GM19035 (cell line): Measurements from ENCODE around the gene ZNF618.

Experiments used
- ATAC-seq: cut with Tn5 transposase; IDR thresholded peaks from one replicate; pipeline ENCODE4 v1.9.1; 2021; ENCODE audit not compliant: unreplicated experiment

ZNF618 gene

DNA sequence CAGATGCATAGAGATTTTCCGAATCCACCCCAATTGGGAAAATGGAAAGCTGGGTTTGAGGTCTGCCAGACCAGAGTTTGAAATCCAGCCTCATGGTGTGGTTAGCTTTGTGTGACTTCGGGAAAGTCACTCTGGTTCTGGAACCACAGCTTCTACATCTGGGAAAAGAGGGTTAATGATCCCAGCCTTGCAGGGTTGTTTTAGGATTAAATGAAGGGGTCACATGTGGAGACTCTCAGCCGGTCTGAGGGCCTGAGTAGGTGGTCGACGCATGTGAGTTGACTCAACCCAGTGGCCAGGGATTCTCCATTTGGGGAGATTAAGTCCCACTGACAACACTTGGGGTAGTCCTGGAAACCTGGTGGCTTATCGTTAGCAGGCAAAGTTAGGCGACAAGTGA, 6.1 kb downstream of the ZNF618 start:
- ATAC-seq, result no peak

DNA sequence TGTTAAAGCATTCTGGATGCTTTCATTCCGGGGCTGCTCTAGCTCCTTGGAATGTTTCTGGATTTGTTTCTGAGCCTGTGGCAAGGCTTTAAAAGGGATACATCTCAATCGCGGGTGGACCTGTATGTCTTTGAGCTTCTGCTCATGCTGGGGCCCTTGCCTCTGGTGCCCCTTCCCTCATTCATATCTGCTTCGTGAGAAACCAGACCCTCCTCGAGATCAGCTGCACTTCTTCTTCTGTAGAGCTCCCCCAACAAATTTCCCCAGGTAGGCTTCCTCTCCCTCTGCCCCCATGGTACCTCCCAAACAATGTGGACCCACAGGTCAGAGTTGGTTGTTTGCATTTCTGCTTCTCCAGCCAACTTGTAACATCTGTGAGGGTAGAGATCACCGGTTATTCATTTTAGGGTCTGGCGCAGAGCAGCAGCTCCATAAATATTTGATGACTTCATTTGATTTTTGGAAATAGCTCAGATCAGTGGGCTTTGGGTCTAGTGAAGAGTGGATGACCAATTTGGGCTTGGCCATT, 6.6 kb downstream of the ZNF618 start:
- ATAC-seq, result no peak

GRCh38 chr9:113885183-113886025, 9.3 kb downstream of the ZNF618 start:
- ATAC-seq, result no peak

DNA sequence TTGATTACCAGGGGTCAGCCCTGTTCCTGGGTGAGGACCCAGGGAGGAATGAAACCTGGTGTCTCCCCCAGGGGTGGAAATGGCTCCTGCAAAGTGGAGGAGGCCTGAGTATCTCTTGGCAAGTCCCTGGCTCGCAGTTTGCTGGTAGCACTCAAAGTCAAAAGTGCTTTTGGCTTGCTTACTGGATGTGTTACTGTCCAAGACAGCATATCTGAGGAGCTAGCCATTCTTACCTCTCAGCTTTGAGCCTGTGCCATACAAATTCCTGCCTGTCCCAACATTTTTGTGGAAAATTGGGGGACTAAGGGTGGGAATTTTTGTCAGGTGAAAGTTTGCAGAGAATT, 9.9 kb downstream of the ZNF618 start:
- no peak for ATAC-seq

DNA sequence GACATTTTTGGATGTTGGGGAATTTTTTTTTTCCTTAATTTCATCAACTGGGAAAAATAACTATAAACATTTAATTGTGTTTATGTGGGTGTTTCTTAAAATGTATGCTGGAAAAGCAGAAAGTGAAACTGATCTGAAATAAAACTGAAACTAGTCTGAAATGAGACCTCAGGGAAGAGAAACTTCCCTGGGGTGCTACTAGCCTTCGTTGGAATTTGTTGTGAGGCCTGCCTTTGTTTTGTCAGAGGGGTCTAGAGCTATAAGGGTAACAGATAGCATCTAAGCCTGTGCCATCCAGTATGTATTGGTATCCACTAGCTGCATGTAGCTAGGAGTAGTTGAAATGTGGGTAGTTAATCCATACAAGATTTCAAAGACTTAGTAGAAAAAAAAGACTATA, 10.4 kb downstream of the ZNF618 start:
- ATAC-seq, result no peak

DNA sequence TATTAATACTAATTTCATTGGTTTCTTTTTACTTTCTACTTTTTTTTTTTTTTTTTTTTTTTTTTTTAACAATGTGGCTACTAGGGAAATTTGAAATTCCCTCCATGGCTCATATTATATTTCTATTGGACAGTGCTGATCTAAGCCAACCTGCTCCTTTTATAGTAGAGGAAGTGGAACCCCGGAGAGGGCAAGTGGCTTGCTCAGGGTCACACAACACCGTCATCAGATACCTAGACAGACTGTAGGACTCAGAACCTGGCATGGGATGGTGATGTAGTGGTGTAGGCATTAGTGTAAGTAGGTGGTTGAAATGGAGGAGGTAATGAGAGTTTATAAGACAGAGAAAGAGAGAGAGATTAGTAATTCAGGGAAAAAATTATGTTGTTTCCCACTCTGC, 10.8 kb downstream of the ZNF618 start:
- no peak for ATAC-seq

DNA sequence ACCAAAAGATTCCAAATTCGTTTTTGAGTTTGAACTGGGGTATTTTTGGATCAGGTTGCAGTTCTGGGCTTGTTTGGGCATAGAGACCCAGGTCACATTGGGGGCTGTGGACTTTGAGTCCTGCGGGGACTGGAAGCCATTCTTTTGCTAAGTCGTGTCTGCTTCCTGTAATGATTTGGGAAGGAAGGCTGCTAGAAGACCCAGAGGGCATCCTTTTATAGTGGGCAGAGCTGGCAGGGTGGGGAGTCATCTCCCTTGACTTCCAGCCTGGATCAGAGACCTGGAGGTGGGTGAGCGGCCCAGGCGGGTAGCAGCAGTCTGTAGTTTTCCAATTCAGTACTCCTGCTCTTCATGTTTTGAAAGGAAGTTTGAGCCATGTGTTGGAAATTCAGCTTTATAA, 11.3 kb downstream of the ZNF618 start:
- no peak for ATAC-seq

DNA sequence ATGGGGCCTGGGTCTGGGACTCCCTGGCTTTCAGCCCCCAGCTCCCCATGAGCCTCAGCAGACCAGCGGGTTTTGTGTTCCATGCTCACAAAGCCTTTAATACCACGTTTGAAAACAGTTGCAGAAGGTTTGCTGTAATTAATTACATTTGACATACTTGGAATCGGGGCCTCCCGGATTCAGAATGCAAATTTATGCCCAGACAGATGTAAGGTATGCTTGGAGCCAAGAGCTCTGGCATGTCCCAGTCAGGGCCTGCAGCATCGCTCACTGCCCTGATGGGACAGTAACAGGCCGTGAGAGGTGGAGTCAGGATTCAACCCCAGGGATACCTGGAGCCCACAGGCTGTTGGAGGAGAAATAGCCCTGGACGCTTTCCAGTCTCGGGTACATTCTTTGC, 12.2 kb downstream of the ZNF618 start:
- no peak for ATAC-seq

DNA sequence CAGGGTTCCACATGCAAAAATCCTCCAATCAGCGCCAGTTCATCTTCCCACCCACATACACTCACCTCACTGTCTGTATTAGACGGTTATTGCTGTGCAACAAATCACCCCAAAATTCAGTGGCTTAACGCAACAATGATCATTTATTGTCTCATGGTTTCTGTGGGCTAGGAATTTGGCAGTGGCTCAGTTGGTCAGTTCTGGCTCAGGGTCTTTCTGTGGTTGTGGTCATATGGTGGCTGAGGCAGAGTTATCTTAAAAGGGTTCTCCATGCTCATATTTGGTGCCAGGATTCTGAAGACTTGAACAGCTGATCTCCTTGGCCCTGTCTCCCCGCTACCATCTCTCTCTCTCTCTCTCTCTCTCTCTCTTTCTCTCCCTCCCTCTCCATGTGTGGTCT, 12.9 kb downstream of the ZNF618 start:
- ATAC-seq, result no peak

- ATAC-seq, result no peak
These were observed 14.6 kb downstream of the ZNF618 start for GRCh38 chr9:113890704-113891103.

GRCh38 chr9:113892861-113893491, 16.9 kb downstream of the ZNF618 start:
- ATAC-seq, result no peak

GRCh38 chr9:113894166-113894565, 18.1 kb downstream of the ZNF618 start:
- no peak for ATAC-seq

- no peak for ATAC-seq
These were observed 19.4 kb downstream of the ZNF618 start for GRCh38 chr9:113895526-113895925.

GRCh38 chr9:113896713-113897112, 20.6 kb downstream of the ZNF618 start:
- no peak for ATAC-seq

- no peak for ATAC-seq
These were observed 22.0 kb downstream of the ZNF618 start for GRCh38 chr9:113898151-113898550.

- no peak for ATAC-seq
These were observed 22.5 kb downstream of the ZNF618 start for GRCh38 chr9:113898596-113898995.

GRCh38 chr9:113899205-113899604, 23.1 kb downstream of the ZNF618 start:
- ATAC-seq, result no peak

GRCh38 chr9:113901221-113901688, 25.1 kb downstream of the ZNF618 start:
- ATAC-seq, result no peak

- no peak for ATAC-seq
These were observed 27.5 kb downstream of the ZNF618 start for GRCh38 chr9:113903514-113904077.

DNA sequence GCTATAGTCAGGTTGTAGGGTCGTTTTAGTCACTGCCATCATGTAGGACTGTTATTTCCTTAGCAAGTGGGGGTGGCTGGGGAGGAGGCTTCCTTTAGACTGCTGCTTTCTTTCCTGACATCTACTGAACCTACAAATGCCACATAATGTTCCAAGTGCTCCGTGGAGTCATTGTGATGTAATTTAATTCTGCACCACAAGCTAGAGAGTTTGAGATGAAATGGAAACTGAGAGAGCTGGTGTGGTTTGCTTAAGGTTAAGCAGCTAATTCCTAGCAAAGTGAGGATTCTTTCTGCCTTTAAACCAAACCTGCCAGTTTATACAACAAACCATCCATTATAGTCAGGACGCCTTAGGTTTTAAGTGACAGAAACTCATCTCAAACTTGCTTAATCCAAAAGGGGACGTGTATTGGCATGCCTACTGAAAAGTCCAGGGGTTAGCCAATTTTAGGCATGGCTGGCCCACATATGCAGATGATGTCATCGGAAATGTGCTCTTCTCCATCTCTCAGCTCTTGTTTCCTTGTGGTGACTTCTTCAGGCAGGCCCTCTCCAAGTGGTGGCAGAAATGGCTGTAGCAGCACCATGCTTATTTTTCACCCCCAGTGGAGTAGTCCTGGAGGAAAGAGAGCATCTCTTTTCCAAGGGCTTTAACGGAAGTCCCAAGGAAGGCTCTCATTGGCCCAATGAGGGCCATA, 30.5 kb downstream of the ZNF618 start:
- no peak for ATAC-seq

DNA sequence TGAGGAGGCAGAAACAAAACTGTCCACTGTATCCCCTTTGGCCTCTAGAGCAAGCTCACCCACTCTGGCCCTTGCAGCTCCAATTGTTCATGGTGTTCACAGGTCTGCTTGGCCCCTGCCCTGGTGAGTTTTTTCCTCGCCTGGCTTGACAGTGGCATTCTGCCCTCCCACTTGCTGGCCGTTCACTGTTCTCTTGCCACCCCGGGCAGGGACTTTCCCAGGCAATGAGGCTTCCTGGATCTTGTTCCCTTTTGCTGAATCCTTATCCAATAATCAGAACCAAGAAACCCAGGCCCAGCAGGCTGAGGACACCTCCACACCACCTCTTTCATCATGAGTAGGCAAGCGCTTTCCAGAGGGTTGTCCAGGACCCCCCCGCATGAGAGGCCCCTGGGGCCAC, 31.2 kb downstream of the ZNF618 start:
- ATAC-seq, result no peak
